K562 (cell line): ENCODE data around the gene PAN2. TPM values are rescaled to one million over a fixed set of nuclear protein-coding genes. Genes with fewer than 3 reads are reported as not detected.

Source experiments
- HDGF ChIP-seq: fragments of 450-650 bp; IDR thresholded peaks from 2 replicates; pipeline ENCODE4 v1.6.1; 2016
- PCBP1 ChIP-seq: fragments of 200-400 bp; formaldehyde crosslinking; IDR thresholded peaks from 2 replicates; pipeline ENCODE4 v1.6.1; 2018; ENCODE audit warnings: mild to moderate bottlenecking, low read depth, low read length; ENCODE audit not compliant: poor library complexity, severe bottlenecking
- PHB2 ChIP-seq: fragments of 450-650 bp; IDR thresholded peaks from 2 replicates; pipeline ENCODE4 v1.6.1; 2017; ENCODE audit warnings: low read depth
- POLR2B ChIP-seq: fragments of 450-650 bp; IDR thresholded peaks from 2 replicates; pipeline ENCODE4 v1.6.1; 2018; ENCODE audit warnings: low read depth; ENCODE audit not compliant: partially characterized antibody
- ZNF445 ChIP-seq: fragments of 250-450 bp; sonication (Bioruptor Pico); IDR thresholded peaks from 2 replicates; pipeline ENCODE4 v1.4.0; 2020; ENCODE audit warnings: low read depth, mild to moderate bottlenecking, moderate library complexity
- polyA plus RNA-seq, 8 experiments: library from polyadenylated mRNA; depleted of rRNA in 4 of 8; stranded (reverse) in 5 of 8; unstranded in 3 of 8; fragments of >200 nt; fragmentation: Nextera tagmentation in 2 of 8; fragmentation: Illumina TruSeq in 1 of 8; extraction: Ambion mirVana in 2 of 8; extraction: Trizol in 1 of 8; gene quantifications; 2 replicates each; pipeline versions ENCODE4 v1.2.1 to v1.2.3, GENCODE V29; 2011 to 2014; ENCODE audit warnings: inconsistent platforms in 1 of 8, missing spikeins in 1 of 8
- total RNA-seq, 7 experiments: library from RNA; depleted of rRNA in 6 of 7; stranded (reverse); fragments of >200 nt in 6 of 7; fragmentation: Illumina TruSeq in 2 of 7; extraction: Trizol in 2 of 7; gene quantifications; 2 replicates each; pipeline versions ENCODE4 v1.2.1 to v1.2.3, GENCODE V29; 2011 to 2021; ENCODE audit warnings: low replicate concordance in 1 of 7
- TF ChIP-seq, protein P1 (sequence below): fragments of 450-650 bp; IDR thresholded peaks from 2 replicates; pipeline ENCODE4 v1.6.1; 2016; ENCODE audit warnings: low read depth
- TF ChIP-seq, protein P2 (sequence below), 2 experiments: fragments of 450-650 bp in 1 of 2; sonication (generic) in 1 of 2; formaldehyde crosslinking in 1 of 2; IDR thresholded peaks; 2 replicates each; pipeline versions ENCODE4 v1.7.1 to v1.9.0; 2016 to 2022; ENCODE audit warnings: inconsistent platforms in 1 of 2, mild to moderate bottlenecking in 1 of 2, missing genetic modification reagents in 1 of 2

Gene PAN2
- total and polyA plus RNA-seq, 9 of the 15 experiments (the other 6 are each of a cell fraction or from before 2014, with no cell fraction given): 15.0 to 66.1 (median 25.9) TPM

- TF ChIP-seq, protein P1, sequence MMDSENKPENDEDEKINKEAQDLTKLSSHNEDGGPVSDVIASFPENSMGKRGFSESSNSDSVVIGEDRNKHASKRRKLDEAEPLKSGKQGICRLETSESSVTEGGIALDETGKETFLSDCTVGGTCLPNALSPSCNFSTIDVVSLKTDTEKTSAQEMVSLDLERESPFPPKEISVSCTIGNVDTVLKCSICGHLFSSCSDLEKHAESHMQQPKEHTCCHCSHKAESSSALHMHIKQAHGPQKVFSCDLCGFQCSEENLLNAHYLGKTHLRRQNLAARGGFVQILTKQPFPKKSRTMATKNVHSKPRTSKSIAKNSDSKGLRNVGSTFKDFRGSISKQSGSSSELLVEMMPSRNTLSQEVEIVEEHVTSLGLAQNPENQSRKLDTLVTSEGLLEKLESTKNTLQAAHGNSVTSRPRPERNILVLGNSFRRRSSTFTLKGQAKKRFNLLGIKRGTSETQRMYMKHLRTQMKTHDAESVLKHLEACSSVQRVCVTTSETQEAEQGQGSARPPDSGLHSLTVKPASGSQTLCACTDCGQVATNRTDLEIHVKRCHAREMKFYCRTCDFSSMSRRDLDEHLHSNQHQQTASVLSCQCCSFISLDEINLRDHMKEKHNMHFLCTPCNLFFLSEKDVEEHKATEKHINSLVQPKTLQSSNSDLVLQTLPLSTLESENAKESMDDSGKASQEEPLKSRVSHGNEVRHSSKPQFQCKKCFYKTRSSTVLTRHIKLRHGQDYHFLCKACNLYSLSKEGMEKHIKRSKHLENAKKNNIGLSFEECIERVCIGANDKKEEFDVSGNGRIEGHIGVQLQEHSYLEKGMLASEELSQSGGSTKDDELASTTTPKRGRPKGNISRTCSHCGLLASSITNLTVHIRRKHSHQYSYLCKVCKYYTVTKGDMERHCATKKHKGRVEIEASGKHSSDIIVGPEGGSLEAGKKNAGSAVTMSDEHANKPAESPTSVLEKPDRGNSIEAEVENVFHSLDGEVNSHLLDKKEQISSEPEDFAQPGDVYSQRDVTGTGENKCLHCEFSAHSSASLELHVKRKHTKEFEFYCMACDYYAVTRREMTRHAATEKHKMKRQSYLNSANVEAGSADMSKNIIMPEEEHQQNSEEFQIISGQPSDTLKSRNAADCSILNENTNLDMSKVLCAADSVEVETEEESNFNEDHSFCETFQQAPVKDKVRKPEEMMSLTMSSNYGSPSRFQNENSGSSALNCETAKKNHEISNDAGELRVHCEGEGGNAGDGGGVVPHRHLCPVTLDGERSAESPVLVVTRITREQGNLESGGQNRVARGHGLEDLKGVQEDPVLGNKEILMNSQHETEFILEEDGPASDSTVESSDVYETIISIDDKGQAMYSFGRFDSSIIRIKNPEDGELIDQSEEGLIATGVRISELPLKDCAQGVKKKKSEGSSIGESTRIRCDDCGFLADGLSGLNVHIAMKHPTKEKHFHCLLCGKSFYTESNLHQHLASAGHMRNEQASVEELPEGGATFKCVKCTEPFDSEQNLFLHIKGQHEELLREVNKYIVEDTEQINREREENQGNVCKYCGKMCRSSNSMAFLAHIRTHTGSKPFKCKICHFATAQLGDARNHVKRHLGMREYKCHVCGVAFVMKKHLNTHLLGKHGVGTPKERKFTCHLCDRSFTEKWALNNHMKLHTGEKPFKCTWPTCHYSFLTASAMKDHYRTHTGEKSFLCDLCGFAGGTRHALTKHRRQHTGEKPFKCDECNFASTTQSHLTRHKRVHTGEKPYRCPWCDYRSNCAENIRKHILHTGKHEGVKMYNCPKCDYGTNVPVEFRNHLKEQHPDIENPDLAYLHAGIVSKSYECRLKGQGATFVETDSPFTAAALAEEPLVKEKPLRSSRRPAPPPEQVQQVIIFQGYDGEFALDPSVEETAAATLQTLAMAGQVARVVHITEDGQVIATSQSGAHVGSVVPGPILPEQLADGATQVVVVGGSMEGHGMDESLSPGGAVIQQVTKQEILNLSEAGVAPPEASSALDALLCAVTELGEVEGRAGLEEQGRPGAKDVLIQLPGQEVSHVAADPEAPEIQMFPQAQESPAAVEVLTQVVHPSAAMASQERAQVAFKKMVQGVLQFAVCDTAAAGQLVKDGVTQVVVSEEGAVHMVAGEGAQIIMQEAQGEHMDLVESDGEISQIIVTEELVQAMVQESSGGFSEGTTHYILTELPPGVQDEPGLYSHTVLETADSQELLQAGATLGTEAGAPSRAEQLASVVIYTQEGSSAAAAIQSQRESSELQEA: no peak
- TF ChIP-seq HDGF (no peak), PHB2 (no peak), PCBP1 (no peak), ZNF445 (CRISPR knock-in tag) (no peak), POLR2B (no peak)
- TF ChIP-seq, protein P2, sequence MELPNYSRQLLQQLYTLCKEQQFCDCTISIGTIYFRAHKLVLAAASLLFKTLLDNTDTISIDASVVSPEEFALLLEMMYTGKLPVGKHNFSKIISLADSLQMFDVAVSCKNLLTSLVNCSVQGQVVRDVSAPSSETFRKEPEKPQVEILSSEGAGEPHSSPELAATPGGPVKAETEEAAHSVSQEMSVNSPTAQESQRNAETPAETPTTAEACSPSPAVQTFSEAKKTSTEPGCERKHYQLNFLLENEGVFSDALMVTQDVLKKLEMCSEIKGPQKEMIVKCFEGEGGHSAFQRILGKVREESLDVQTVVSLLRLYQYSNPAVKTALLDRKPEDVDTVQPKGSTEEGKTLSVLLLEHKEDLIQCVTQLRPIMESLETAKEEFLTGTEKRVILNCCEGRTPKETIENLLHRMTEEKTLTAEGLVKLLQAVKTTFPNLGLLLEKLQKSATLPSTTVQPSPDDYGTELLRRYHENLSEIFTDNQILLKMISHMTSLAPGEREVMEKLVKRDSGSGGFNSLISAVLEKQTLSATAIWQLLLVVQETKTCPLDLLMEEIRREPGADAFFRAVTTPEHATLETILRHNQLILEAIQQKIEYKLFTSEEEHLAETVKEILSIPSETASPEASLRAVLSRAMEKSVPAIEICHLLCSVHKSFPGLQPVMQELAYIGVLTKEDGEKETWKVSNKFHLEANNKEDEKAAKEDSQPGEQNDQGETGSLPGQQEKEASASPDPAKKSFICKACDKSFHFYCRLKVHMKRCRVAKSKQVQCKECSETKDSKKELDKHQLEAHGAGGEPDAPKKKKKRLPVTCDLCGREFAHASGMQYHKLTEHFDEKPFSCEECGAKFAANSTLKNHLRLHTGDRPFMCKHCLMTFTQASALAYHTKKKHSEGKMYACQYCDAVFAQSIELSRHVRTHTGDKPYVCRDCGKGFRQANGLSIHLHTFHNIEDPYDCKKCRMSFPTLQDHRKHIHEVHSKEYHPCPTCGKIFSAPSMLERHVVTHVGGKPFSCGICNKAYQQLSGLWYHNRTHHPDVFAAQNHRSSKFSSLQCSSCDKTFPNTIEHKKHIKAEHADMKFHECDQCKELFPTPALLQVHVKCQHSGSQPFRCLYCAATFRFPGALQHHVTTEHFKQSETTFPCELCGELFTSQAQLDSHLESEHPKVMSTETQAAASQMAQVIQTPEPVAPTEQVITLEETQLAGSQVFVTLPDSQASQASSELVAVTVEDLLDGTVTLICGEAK (IDR thresholded peaks at IDR 0.05): no peak
- TF ChIP-seq, protein P2 (CRISPR knock-in tag; IDR thresholded peaks at IDR 0.05): no peak
Observed at GRCh38 chr12:56337753-56338251, 4.0 kb upstream of the PAN2 start (continued).
